Measurements from ENCODE around the gene CCNY.

Gene CCNY

GRCh38 chr10:35331894-35332640 is 4.2 kb upstream of the CCNY start:
- DNase-seq = no peak

- DNase-seq = no peak
These were observed 2.0 kb upstream of the CCNY start for GRCh38 chr10:35334297-35334696.

- no peak for DNase-seq
These were observed 901 bp upstream of the CCNY start for GRCh38 chr10:35335133-35336083.

- DNase-seq = peak in 27 of 51 donors; percentile 10 to 53 (median 34)
These were observed 863 bp downstream of the CCNY start for GRCh38 chr10:35336921-35337823.

GRCh38 chr10:35339942-35340341 is 3.6 kb downstream of the CCNY start:
- DNase-seq = no peak

GRCh38 chr10:35340975-35341374 is 4.7 kb downstream of the CCNY start:
- no peak for DNase-seq

GRCh38 chr10:35341521-35341920 is 5.2 kb downstream of the CCNY start:
- no peak for DNase-seq

- no peak for DNase-seq
These were observed 6.0 kb downstream of the CCNY start for GRCh38 chr10:35342183-35342753.

GRCh38 chr10:35343739-35344138 is 7.4 kb downstream of the CCNY start:
- no peak for DNase-seq

GRCh38 chr10:35345383-35345742 is 9.1 kb downstream of the CCNY start:
- no peak for DNase-seq

- DNase-seq = peak in 1 of 51 donors; percentile 16
These were observed 9.9 kb downstream of the CCNY start for GRCh38 chr10:35346248-35346647.

- peak in 22 of 51 donors; percentile 11 to 73 (median 36) for DNase-seq
These were observed 10.8 kb downstream of the CCNY start for GRCh38 chr10:35347121-35347562.

GRCh38 chr10:35347899-35348608 is 11.7 kb downstream of the CCNY start:
- peak in 3 of 51 donors; percentile 15 to 51 (median 26) for DNase-seq

GRCh38 chr10:35348609-35349388 is 12.5 kb downstream of the CCNY start:
- DNase-seq = no peak

GRCh38 chr10:35349389-35349915 is 13.1 kb downstream of the CCNY start:
- DNase-seq = no peak

GRCh38 chr10:35351021-35351420 is 14.7 kb downstream of the CCNY start:
- DNase-seq = no peak

- DNase-seq = no peak
These were observed 15.8 kb downstream of the CCNY start for GRCh38 chr10:35352097-35352496.

- no peak for DNase-seq
These were observed 16.2 kb downstream of the CCNY start for GRCh38 chr10:35352512-35352911.

GRCh38 chr10:35353395-35353794 is 17.1 kb downstream of the CCNY start:
- DNase-seq = no peak

Data from hypothalamus (tissue), 51 donors.